Endothelial cell of umbilical vein (primary cell): ENCODE measurements around the gene HIP1R. TPM values are rescaled to one million over a fixed set of nuclear protein-coding genes. Genes with fewer than 3 reads are reported as not detected.

Experiments used
- BruUV-seq: library from RNA; stranded (reverse); fragments of 400-500 nt; replicated peaks from 2 replicates; lab custom pipeline; 2021; lab: Mats Ljungman, UMichigan
- CTCF ChIA-PET: fragments of 300-600, 350-600 bp; sonication (Branson Sonifier 250); formaldehyde crosslinking; loops from one replicate; lab custom pipeline; 2021; ENCODE audit warnings: antibody characterized with exemption, inconsistent platforms; lab: Charles Lee
- POLR2A ChIA-PET: fragments of 300-600, 350-600 bp; sonication (Branson Sonifier 250); formaldehyde crosslinking; loops from one replicate; lab custom pipeline; 2021; ENCODE audit warnings: antibody characterized with exemption, inconsistent platforms; lab: Charles Lee
- DNase-seq: peaks from one replicate; pipeline ENCODE4 v3.0.0-alpha.2; 2011; ENCODE audit warnings: low read depth, low spot score
- FAIRE-seq: peaks from 2 replicates; lab custom pipeline; 2011; peaks lifted over from hg19 to GRCh38; lab: Jason Lieb, UNC
- H2AFZ ChIP-seq: 2 replicates; pipeline ENCODE4 v1.6.0; 2012; ENCODE audit warnings: low read depth, low read length, control low read depth, inconsistent platforms
- H3K27ac ChIP-seq: 2 replicates; pipeline ENCODE4 v1.5.1; 2011; ENCODE audit warnings: low read depth, mild to moderate bottlenecking, control low read depth, low read length, moderate library complexity; ENCODE audit not compliant: insufficient read depth
- H3K27me3 ChIP-seq, 2 experiments: 2 replicates each; pipeline versions ENCODE4 v1.6.0 to v1.6.1; 2011; ENCODE audit warnings: low read length in 2 of 2, mixed read lengths in 1 of 2; ENCODE audit not compliant: control insufficient read depth in 2 of 2, insufficient read depth in 2 of 2
- H3K36me3 ChIP-seq, 2 experiments: 2 replicates in 1 of 2; 3 replicates in 1 of 2; pipeline ENCODE4 v1.5.1; 2011; ENCODE audit warnings: low read length in 2 of 2, mild to moderate bottlenecking in 1 of 2, moderate library complexity in 1 of 2; ENCODE audit not compliant: control insufficient read depth in 2 of 2, insufficient read depth in 2 of 2; ENCODE audit errors: extremely low read depth in 1 of 2
- H3K4me1 ChIP-seq: 3 replicates; pipeline ENCODE4 v1.5.1; 2011; ENCODE audit warnings: mild to moderate bottlenecking, low read length; ENCODE audit not compliant: control insufficient read depth, insufficient read depth; ENCODE audit errors: extremely low read depth
- H3K4me2 ChIP-seq: 2 replicates; pipeline ENCODE4 v1.6.1; 2011; ENCODE audit warnings: low read length, control low read depth, mixed read lengths; ENCODE audit not compliant: insufficient read depth
- H3K4me3 ChIP-seq, 3 experiments: fragments of 200-600 bp in 1 of 3; sonication (generic), shearing (Covaris generic) in 1 of 3; replicated peaks in 1 of 3; 2 replicates each; pipeline ENCODE4 v1.5.1; 2011 to 2016; ENCODE audit warnings: control low read depth in 3 of 3, low read length in 3 of 3, mild to moderate bottlenecking in 2 of 3, inconsistent platforms in 1 of 3, low read depth in 1 of 3, moderate library complexity in 1 of 3; ENCODE audit not compliant: insufficient read depth in 1 of 3
- H3K79me2 ChIP-seq: 2 replicates; pipeline ENCODE4 v1.6.0; 2012; ENCODE audit warnings: low read length, inconsistent platforms; ENCODE audit not compliant: control insufficient read depth, insufficient read depth
- H3K9ac ChIP-seq: replicated peaks from 2 replicates; pipeline ENCODE3; 2011; ENCODE audit warnings: low read length, control low read depth; ENCODE audit not compliant: insufficient read depth; ENCODE audit errors: extremely low read depth
- H3K9me1 ChIP-seq: replicated peaks from 3 replicates; pipeline ENCODE4 v1.6.0; 2011; ENCODE audit warnings: mild to moderate bottlenecking, low read length; ENCODE audit not compliant: control insufficient read depth, insufficient read depth; ENCODE audit errors: extremely low read depth
- H3K9me3 ChIP-seq: replicated peaks from 2 replicates; pipeline ENCODE4 v1.5.1; 2012; ENCODE audit warnings: low read length, inconsistent platforms; ENCODE audit not compliant: control insufficient read depth, insufficient read depth
- H4K20me1 ChIP-seq: replicated peaks from 2 replicates; pipeline ENCODE3; 2011; ENCODE audit warnings: mild to moderate bottlenecking, low read length; ENCODE audit not compliant: control insufficient read depth, insufficient read depth; ENCODE audit errors: extremely low read depth
- EZH2 ChIP-seq: IDR thresholded peaks from 2 replicates; pipeline ENCODE4 v1.6.1; 2012; ENCODE audit warnings: borderline replicate concordance, low read depth, mild to moderate bottlenecking, moderate library complexity, low read length, inconsistent platforms; ENCODE audit not compliant: severe bottlenecking
- FOS ChIP-seq: IDR thresholded peaks from 2 replicates; pipeline ENCODE4 v1.6.1; 2011; ENCODE audit warnings: mild to moderate bottlenecking, low read length, moderate library complexity, borderline replicate concordance; ENCODE audit not compliant: insufficient read depth
- GATA2 ChIP-seq: IDR thresholded peaks from 2 replicates; pipeline ENCODE4 v1.7.0; 2011; ENCODE audit warnings: low read depth, mild to moderate bottlenecking, moderate library complexity, mixed read lengths, low read length; ENCODE audit not compliant: insufficient read length, insufficient read depth
- JUN ChIP-seq: IDR thresholded peaks from 2 replicates; pipeline ENCODE4 v1.6.1; 2011; ENCODE audit warnings: borderline replicate concordance, low read depth; ENCODE audit not compliant: insufficient read length, insufficient read depth
- MYC ChIP-seq: IDR thresholded peaks from one replicate; pipeline ENCODE4 v1.6.1; 2011; ENCODE audit warnings: mild to moderate bottlenecking, low read depth, low read length
- POLR2A ChIP-seq: IDR thresholded peaks from 2 replicates; pipeline ENCODE4 v1.6.1; 2012; ENCODE audit warnings: low read depth, mild to moderate bottlenecking, control low read depth, low read length
- POLR2AphosphoS5 ChIP-seq: IDR thresholded peaks from 2 replicates; pipeline ENCODE4 v1.6.1; 2012; ENCODE audit warnings: low read depth, mild to moderate bottlenecking, control low read depth, low read length, moderate library complexity; ENCODE audit not compliant: insufficient read depth
- dilution Hi-C: fragments of 300-500 bp; cut with MboI; formaldehyde crosslinking; loops from one replicate; pipeline ENCODE4 v1.15.0; 2019; ENCODE audit warnings: low sequenced_read_pairs; ENCODE audit not compliant: extremely low pct_ligation_motif_present
- intact Hi-C: fragments of 100-400 bp; cut with micrococcal nuclease; formaldehyde crosslinking; loops from one replicate; pipeline ENCODE4 v1.10.0; 2022
- polyA plus RNA-seq, 4 experiments: library from polyadenylated mRNA; depleted of rRNA in 3 of 4; stranded (reverse) in 3 of 4; unstranded in 1 of 4; fragments of >200 nt; gene quantifications; 2 replicates each; pipeline versions ENCODE4 v1.2.1 to v1.2.3, GENCODE V29; 2011 to 2012; ENCODE audit warnings: missing spikeins in 1 of 4
- total RNA-seq: library from RNA; stranded (reverse); gene quantifications from 2 replicates; pipeline ENCODE4 v1.2.3, GENCODE V29; 2021
- TF ChIP-seq, protein P1 (sequence below): IDR thresholded peaks from 2 replicates; pipeline ENCODE4 v1.6.1; 2011; ENCODE audit not compliant: insufficient read depth, insufficient read length
- TF ChIP-seq, protein P2 (sequence below), 2 donors: IDR thresholded peaks; 1 replicate in 1 of 2; 2 replicates in 1 of 2; pipeline ENCODE4 v1.5.1; 2011; ENCODE audit warnings: low read length in 2 of 2, mild to moderate bottlenecking in 2 of 2, moderate library complexity in 2 of 2, control low read depth in 1 of 2, inconsistent platforms in 1 of 2, low read depth in 1 of 2; ENCODE audit not compliant: insufficient read depth in 1 of 2; ENCODE audit errors: extremely low read depth in 1 of 2

The HIP1R gene
- total and polyA plus RNA-seq, 2 donors (not counting 3 experiments of a cell fraction or from before 2014, with no cell fraction given), result 111 to 122 TPM

DNA sequence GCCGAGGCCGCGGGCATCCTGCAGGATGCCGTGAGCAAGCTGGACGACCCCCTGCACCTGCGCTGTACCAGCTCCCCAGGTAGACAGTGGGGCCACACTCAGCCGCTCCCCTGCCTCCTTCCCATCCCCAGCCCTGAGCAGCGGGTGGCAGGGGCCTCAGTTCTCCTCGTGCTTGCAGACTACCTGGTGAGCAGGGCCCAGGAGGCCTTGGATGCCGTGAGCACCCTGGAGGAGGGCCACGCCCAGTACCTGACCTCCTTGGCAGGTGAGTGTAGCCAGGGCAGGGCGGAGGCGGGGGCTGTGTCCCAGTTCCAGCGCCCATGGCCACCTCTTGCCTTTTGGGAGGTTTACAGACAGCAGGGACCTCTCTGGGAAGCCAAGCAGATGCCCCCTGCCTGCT lies 22.9 kb downstream of the HIP1R start:
- BruUV-seq, result no TSS peak
- no peaks in the 10 kb centered on the region for H3K27me3 ChIP-seq
- H3K9ac ChIP-seq, result no peak overlapping the region
- H3K27ac ChIP-seq, result no peak overlapping the region
- POLR2A ChIA-PET, result no interaction called here
- no peaks in the 10 kb centered on the region for H4K20me1 ChIP-seq
- peaks cover 5% of the 10 kb centered on the region for H3K4me1 ChIP-seq
- H3K4me2 ChIP-seq, result no peak overlapping the region
- no peak overlapping the region for H3K4me3 ChIP-seq
- no peak for TF ChIP-seq FOS
- TF ChIP-seq EZH2, result no peak
- no peak for TF ChIP-seq MYC
- no peak for TF ChIP-seq POLR2AphosphoS5
- TF ChIP-seq, protein P1, sequence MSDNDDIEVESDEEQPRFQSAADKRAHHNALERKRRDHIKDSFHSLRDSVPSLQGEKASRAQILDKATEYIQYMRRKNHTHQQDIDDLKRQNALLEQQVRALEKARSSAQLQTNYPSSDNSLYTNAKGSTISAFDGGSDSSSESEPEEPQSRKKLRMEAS, result no peak
- TF ChIP-seq GATA2, result no peak
- TF ChIP-seq POLR2A, result no peak
- TF ChIP-seq, protein P2, sequence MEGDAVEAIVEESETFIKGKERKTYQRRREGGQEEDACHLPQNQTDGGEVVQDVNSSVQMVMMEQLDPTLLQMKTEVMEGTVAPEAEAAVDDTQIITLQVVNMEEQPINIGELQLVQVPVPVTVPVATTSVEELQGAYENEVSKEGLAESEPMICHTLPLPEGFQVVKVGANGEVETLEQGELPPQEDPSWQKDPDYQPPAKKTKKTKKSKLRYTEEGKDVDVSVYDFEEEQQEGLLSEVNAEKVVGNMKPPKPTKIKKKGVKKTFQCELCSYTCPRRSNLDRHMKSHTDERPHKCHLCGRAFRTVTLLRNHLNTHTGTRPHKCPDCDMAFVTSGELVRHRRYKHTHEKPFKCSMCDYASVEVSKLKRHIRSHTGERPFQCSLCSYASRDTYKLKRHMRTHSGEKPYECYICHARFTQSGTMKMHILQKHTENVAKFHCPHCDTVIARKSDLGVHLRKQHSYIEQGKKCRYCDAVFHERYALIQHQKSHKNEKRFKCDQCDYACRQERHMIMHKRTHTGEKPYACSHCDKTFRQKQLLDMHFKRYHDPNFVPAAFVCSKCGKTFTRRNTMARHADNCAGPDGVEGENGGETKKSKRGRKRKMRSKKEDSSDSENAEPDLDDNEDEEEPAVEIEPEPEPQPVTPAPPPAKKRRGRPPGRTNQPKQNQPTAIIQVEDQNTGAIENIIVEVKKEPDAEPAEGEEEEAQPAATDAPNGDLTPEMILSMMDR (IDR thresholded peaks at IDR 0.05; ENCODE audit: extremely low read depth in 1 of 2, insufficient read depth in 1 of 2, low read depth in 1 of 2, low read length in 2 of 2), result no peak
- no peak for TF ChIP-seq JUN
- intact Hi-C loops, result no loop called here
- H2AFZ ChIP-seq, result no peak overlapping the region
- peaks cover 11 to 68% of the 10 kb centered on the region in 2 experiments for H3K36me3 ChIP-seq
- H3K9me3 ChIP-seq, result no peaks in the 10 kb centered on the region
- no peaks in the 10 kb centered on the region for H3K79me2 ChIP-seq
- dilution Hi-C loops, result no loop called here
- no peaks in the 10 kb centered on the region for H3K9me1 ChIP-seq
- no peak for FAIRE-seq
- CTCF ChIA-PET, result interaction anchor here (1.0 to 10.5 kb wide), 4 partner anchors 9 to 380 kb away, joined by 3 to 200 read pairs (median 6); no protein-coding TSS in a partner anchor
- DNase-seq, result no peak
